ENCODE data around the gene SMCO2.

The SMCO2 gene

DNA sequence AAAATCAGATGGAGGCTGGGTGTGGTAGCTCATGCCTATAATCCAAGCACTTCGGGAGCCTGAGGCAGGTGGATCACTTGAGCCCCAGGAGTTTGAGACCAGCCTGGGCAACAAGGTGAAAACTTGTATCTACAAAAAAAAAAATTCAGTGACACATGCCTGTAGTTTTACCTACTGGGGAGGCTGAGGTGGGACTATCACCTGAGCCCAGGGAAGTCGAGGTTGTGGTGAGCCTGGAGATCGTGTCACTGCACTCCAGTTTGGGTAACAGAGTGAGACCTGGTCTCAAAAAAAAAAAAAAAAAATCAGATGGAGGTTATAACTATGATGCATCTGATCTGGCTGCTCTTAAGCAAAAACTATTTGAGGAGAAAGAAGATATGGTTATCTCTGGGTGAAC lies 50.9 kb downstream of the SMCO2 start:
- in situ Hi-C loops (cut with HindIII; ENCODE audit: low sequenced_read_pairs), result no loop called here

DNA sequence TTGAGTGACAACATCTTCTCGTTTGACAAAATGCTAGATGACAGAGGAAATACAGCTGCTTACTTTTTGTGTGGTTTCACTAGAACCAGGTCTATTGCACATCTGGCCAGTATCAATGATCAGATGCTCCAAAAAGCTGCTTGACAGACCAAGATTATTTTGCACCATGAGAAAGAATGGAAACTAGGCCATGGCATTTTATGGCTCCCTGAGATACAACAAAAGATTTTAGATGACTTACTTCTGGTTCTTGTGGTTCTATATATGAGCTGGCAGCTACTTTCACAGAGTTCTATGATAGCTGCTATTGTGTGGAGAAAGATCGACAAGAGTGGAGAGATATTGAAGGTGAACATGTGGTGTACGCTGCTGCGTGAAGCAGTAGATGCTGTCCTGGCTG lies 51.6 kb downstream of the SMCO2 start:
- in situ Hi-C loops (cut with HindIII; ENCODE audit: low sequenced_read_pairs), result no loop called here

- in situ Hi-C loops (cut with HindIII; ENCODE audit: low sequenced_read_pairs), result no loop called here
Measured at GRCh38 chr12:27498761-27499160, 52.2 kb downstream of the SMCO2 start.

- in situ Hi-C loops (cut with HindIII; ENCODE audit: low sequenced_read_pairs), result no loop called here
Measured at GRCh38 chr12:27499377-27499776, 52.8 kb downstream of the SMCO2 start.

DNA sequence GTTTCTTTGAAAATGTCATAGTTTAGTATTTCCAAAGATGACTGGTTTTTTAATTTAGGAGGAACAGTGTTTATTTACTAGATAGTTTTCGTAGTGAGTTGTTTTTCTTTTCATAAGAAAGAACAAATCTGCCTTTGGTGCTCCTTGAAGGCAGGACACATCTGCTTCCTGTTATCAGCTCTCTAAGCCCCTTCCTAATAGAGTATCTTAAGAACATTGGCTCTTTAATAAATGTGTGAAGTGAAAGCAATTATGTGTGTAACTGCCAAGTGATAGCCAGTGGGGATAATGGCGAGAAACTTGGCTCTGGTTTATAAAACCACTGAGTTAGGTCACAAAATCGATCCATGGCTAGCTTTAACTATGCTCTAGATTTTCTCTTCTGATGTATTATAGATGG lies 54.0 kb downstream of the SMCO2 start:
- in situ Hi-C loops (cut with HindIII; ENCODE audit: low sequenced_read_pairs), result loop anchor here (5.0 kb wide), 1 partner anchor 37 kb away; no protein-coding TSS in a partner anchor

GRCh38 chr12:27502021-27502435 lies 55.5 kb downstream of the SMCO2 start:
- in situ Hi-C loops (cut with HindIII; ENCODE audit: low sequenced_read_pairs), result loop anchor here (5.0 kb wide), 1 partner anchor 35 kb away; no protein-coding TSS in a partner anchor

DNA sequence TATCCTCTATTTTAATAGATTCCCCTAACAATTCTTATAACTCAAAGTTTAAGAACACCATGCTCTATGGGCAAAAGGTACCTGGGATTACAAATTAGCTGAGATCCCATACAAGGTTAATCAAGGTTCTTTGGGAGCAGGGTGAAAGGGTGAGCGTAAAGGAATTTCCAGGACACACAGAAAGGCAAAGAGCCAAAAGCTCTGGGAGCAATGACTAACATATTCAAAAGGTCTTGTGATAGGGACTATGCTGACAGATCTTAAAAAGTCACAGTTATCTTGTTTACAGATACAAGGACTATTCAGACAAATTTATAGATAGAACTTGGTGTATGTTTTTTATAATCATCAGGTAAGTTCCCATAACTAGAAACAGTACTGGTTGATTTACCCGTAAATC lies 58.0 kb downstream of the SMCO2 start:
- in situ Hi-C loops (cut with HindIII; ENCODE audit: low sequenced_read_pairs), result loop anchor here (5.0 kb wide), 1 partner anchor 33 kb away; no protein-coding TSS in a partner anchor

GRCh38 chr12:27505109-27505508 lies 58.6 kb downstream of the SMCO2 start:
- in situ Hi-C loops (cut with HindIII; ENCODE audit: low sequenced_read_pairs), result no loop called here

GRCh38 chr12:27505761-27506160 lies 59.2 kb downstream of the SMCO2 start:
- in situ Hi-C loops (cut with HindIII; ENCODE audit: low sequenced_read_pairs), result no loop called here

GRCh38 chr12:27506645-27507189 lies 60.2 kb downstream of the SMCO2 start:
- in situ Hi-C loops (cut with HindIII; ENCODE audit: low sequenced_read_pairs), result no loop called here

GRCh38 chr12:27508736-27509431 lies 62.3 kb downstream of the SMCO2 start:
- in situ Hi-C loops (cut with HindIII; ENCODE audit: low sequenced_read_pairs), result no loop called here

DNA sequence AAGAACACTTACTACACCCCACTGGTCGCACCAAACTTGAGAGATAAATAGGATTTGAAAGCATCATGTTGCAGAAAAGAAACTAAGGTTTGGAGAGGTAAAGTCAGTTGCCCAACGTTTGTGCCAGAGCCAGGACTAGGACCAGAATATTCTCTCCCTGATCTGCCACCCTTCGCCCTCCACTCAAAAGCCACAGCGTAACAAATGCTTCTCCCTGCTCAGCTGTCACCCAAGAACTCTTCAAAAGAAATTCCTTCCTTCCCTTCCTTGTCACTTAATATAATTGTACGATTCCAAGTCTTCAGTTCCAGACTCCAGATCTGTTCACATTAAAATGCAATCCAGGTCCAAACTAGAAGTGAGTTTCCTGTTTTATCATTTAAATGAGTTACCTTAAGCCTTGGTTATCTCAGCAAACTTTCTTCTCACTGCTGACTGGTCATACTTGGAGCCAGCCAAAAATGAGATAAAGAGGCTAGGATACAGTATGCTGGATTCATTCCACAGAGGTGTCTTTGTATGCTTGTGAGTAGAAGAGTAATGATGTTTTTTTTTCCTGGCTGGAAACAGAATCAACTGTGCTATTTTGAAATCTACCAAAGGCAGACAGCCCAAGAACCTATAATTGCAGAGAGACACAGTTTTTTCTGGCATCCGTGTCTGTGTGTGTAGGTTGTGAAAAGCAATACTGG lies 64.6 kb downstream of the SMCO2 start:
- in situ Hi-C loops (cut with HindIII; ENCODE audit: low sequenced_read_pairs), result no loop called here

DNA sequence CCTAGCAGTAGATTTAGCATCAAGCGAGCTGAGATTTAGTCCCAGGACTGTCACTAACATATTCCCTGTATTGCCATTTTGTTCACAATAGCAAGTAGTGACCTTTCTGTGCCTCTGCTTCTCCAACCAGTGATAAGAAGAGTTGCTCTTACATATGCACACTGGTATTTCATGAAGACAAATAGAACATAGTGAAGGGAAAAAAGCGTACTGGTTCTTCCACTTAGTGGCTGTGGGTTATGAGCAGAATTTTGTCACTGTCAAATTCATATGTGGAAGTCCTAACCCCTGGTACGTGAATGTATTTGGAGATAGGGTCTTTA lies 65.1 kb downstream of the SMCO2 start:
- in situ Hi-C loops (cut with HindIII; ENCODE audit: low sequenced_read_pairs), result no loop called here

DNA sequence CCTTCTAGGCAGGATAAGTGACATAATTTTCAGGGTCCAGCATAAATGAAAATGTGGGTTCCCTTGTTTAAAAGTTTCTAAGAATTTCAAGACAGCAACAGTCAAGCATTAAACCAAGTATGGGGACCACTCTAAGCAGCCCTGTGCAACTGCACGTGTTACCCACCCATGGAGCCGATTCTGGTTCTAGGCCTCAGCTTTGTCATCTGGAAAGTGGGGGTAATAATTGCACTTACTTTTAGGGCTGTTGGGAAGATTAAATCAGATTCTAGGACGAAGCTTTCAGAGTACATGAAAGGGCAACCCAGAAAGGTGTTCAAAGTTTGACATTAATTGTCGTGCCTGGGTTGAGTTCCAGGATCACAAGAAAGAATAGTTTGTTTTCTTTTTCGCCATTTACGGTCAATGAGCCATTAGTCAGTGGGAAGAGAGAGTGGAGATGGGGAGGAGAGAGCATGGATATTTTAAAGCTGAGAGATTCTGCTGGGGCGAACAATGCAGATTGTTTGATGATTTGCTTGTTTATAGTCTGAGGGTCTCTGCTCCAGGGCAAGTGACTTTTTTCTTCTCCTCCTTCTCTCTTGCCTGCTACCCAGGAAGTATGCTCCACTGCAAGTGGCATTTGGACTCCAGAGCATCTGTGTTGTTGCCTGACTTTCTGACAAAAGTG lies 66.8 kb downstream of the SMCO2 start:
- in situ Hi-C loops (cut with HindIII; ENCODE audit: low sequenced_read_pairs), result no loop called here

- in situ Hi-C loops (cut with HindIII; ENCODE audit: low sequenced_read_pairs), result no loop called here
Measured at GRCh38 chr12:27515671-27516070, 69.1 kb downstream of the SMCO2 start.

- in situ Hi-C loops (cut with HindIII; ENCODE audit: low sequenced_read_pairs), result no loop called here
Measured at GRCh38 chr12:27516625-27517024, 70.1 kb downstream of the SMCO2 start.

GRCh38 chr12:27517546-27517945 lies 71.0 kb downstream of the SMCO2 start:
- in situ Hi-C loops (cut with HindIII; ENCODE audit: low sequenced_read_pairs), result no loop called here

DNA sequence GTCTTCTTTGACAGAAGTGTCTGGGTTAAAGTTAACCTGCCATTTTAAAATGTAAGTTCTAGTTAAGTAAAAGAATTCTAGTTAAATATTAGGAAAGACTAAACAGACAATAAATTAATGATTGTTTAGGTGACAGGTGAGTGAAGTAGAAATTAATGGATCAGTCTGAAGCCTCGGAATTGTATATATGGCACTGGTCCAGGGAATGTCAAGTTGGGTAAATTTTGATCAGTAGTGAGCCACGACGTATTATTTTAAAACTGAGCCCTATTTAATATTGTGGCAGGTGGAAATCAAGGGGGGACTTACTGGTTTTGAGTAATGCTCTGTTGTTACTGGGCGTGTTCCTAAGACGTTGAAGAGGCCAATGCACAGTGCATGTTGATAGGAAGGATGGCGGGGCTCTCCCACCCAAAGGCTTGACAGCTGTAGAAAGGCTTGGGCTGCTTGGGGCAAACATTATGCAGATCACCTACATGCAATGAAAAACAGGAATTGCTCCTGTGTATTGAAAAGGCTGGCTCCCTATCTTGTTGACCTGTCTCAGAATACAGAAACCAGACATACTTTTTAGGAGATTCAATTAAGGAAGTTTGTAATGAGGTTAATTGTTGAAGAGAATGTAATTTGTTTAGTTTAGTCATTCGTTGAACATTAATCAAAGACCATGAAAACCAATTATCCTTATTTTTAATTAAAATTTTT lies 71.6 kb downstream of the SMCO2 start:
- in situ Hi-C loops (cut with HindIII; ENCODE audit: low sequenced_read_pairs), result no loop called here

DNA sequence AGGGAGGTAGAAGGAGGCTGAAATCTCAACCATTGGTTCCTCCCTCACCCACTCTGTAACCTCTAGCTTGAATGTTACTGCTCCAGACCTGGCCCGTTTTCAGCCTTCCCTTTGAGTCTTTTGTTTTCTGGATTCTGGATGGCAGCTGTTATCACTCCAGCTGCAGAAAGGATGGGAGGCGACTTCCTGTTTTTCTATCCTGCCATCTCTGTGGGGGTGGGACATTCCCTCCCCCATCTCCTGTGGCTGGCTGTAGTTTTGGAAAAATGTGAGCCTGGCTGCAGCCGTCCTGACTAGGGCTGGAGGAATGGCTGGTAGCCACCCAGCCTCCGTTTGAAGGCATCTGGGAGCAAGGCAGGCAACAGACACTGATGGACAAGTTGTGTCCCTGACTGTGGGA lies 74.5 kb downstream of the SMCO2 start:
- in situ Hi-C loops (cut with HindIII; ENCODE audit: low sequenced_read_pairs), result no loop called here

- in situ Hi-C loops (cut with HindIII; ENCODE audit: low sequenced_read_pairs), result no loop called here
Measured at GRCh38 chr12:27521981-27522380, 75.4 kb downstream of the SMCO2 start.

DNA sequence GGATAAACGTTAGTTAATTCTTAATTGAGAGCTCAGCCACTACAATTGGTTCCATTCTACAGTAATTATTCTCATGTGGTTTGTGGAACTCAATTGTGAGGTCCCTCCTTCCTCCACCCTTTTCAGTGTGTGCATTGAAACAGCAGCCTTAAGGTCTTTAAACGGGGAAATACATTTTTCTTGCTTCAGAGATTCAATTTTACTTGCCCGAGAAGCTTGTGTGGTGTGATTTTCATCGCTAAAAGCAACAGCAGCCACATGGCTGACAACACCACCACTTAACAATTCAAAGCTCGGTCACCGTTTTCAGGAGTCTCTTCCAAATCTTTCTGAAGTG lies 76.7 kb downstream of the SMCO2 start:
- in situ Hi-C loops (cut with HindIII; ENCODE audit: low sequenced_read_pairs), result no loop called here
